ENCODE data around the gene ZDHHC14.

ZDHHC14 gene

DNA sequence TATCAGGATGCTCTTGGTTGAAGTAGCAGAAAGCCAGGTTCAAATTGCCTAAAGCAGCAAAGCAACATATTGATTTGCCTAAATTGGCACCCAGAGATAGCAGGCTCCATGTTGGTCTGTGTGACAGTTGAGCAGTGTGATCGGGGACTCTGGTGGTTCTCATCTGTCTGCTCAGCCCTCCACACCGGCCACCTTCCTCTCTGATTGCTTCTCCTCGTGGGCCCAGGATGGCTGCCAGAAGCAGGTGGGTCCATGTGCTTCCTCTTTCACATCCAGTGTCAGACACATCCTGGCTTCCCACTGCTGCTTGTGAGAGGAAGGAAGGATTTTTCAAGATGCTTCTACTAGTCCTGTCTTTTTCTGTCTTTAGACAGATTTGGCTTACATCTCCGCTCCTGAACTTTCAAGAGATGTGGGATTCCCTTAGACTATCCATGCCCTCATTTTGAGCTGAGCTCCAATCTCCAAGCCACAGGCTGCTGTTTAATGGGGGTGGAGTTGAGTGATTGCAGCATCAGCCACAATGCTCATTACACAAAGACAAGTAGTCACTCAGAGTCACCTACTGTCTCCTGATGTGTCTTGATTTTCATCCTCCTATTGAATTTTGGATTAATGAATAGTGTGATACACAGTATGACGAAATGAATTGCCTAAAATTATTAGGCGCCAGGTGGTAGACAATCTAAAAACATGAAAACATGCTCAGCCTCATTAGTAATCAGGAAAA is 122.2 kb downstream of the ZDHHC14 start:
- TF ChIP-seq, protein P1, sequence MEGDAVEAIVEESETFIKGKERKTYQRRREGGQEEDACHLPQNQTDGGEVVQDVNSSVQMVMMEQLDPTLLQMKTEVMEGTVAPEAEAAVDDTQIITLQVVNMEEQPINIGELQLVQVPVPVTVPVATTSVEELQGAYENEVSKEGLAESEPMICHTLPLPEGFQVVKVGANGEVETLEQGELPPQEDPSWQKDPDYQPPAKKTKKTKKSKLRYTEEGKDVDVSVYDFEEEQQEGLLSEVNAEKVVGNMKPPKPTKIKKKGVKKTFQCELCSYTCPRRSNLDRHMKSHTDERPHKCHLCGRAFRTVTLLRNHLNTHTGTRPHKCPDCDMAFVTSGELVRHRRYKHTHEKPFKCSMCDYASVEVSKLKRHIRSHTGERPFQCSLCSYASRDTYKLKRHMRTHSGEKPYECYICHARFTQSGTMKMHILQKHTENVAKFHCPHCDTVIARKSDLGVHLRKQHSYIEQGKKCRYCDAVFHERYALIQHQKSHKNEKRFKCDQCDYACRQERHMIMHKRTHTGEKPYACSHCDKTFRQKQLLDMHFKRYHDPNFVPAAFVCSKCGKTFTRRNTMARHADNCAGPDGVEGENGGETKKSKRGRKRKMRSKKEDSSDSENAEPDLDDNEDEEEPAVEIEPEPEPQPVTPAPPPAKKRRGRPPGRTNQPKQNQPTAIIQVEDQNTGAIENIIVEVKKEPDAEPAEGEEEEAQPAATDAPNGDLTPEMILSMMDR (IDR thresholded peaks at IDR 0.05; ENCODE audit: insufficient read depth, low read depth, low read length, missing control alignments), result no peak
- H3K4me3 ChIP-seq (ENCODE audit: low read depth, low read length), result no peak overlapping the region
- DNase-seq (ENCODE audit: low read depth), result no peak

DNA sequence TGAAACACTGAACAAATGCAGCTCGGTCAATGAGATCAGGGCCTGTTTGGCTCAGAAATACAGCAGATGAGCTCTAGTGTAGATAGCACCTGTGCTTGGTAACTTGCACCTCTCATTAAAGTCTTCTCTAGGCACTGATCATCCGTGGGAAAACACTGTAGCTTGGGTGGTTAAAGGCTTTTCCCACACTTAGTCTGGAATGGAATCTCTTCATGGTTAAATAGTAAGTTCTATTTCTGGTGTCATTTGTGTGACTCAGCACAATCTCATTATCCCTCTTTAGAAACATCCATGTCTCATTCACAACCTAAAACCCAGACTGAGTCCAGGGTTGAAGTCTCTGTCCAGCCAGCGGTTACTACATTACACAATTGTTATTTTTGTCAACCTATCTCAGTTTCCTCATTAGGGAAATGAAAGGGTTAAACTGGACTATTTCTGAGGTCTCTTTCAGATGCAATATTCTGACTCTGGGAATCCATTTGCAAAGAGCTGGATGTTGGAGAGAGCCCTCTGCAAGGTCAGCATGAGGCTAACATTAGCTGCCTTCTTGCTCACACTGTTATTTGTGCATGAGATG is 125.0 kb downstream of the ZDHHC14 start:
- TF ChIP-seq, protein P1 (IDR thresholded peaks at IDR 0.05; ENCODE audit: insufficient read depth, low read depth, low read length, missing control alignments), result no peak
- no peak overlapping the region for H3K4me3 ChIP-seq (ENCODE audit: low read depth, low read length)

DNA sequence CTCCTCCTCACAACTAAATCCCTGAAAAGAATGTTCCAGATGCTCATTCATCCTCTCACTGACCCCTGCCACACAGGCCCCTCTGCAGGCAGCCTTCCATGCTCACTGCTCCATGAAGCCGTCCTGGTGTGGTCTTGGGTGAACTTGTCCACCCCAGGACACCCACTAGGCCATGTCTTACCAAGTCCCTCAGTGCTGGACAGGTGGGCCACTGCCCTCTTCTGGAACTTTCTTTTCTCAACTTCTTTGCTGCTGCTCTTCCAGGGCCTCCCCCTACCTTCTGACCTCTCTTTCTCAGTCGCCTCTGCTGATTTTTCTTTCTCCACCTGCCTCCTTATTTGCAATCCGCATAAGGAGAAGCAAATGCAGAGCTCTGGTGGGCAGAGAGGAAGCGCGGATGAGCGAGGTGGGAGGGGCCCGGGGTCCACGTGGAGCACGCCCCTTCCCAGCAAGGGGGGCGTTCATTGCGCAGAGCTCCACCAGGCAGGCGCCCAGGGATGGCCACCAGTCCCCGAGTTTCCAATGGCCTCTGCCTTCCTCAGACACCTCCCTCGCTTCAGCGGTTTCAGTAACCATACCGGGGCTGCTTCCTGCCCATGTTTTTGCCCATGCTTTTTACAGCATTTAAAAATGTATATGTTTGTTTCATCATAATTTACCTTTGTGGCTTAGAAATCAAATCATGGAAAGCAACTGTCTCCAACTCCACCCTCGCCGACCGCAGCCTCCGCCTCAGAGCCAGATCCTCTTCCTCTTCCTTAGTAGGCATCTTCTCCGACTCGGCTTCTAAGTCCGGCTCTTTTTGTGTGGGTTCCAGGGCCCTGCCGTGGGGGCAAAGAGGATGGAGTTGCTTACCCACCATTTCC is 129.6 kb downstream of the ZDHHC14 start:
- TF ChIP-seq, protein P1 (IDR thresholded peaks at IDR 0.05; ENCODE audit: insufficient read depth, low read depth, low read length, missing control alignments), result no peak
- no peak for DNase-seq (ENCODE audit: low read depth)
- no peak overlapping the region for H3K4me3 ChIP-seq (ENCODE audit: low read depth, low read length)

More for the DNA sequence above, 125.0 kb downstream of the ZDHHC14 start:
- no peak for DNase-seq (ENCODE audit: low read depth)

DNA sequence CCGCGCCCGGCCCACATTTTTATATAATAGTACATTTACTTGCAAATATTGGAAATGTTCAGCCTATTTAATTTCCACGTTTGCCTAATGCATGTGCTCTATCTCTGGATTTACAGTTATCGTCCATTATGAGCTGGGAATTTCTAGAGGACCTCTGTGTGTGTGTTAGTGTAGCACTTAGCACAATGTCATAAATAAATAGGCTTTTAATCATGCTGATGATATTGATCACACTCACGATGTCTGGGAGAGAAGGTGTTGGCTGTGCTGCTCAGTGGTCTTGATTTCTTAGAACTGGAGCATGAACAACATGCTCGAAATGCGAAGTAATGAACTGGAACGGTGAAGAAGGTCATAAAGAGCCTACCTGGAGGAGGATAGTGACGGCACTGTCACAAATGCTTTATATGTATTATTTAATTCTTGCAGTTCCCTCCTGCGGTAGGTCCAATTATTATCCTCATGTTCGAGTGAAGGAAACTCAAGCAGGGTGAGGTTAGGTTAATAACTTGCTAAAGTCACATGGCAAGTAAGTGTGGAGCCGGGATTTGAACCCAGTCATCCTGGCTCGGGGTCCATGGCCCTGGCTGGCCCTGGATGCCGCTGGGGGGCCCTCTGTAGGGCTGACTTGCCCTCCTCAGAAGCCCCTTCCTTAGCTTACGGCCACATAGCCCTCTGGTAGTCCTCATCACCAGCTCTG is 130.8 kb downstream of the ZDHHC14 start:
- no peak overlapping the region for H3K4me3 ChIP-seq (ENCODE audit: low read depth, low read length)
- no peak for DNase-seq (ENCODE audit: low read depth)
- TF ChIP-seq, protein P1 (IDR thresholded peaks at IDR 0.05; ENCODE audit: insufficient read depth, low read depth, low read length, missing control alignments), result no peak

DNA sequence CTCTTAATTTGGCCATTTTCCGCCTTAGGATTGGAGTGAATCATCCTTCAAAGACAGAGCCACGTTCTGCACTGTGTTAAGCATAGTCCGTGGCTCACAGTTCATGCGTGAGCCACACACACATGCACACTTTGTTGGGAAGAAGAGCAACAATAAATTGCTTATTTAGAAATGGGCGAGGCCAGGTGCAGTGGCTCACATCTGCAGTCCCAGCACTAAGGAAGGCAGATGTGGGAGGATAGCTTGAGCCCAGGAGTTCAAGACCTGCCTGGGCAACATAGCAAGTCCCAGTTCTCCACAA is 131.3 kb downstream of the ZDHHC14 start:
- no peak overlapping the region for H3K4me3 ChIP-seq (ENCODE audit: low read depth, low read length)
- no peak for DNase-seq (ENCODE audit: low read depth)
- TF ChIP-seq, protein P1 (IDR thresholded peaks at IDR 0.05; ENCODE audit: insufficient read depth, low read depth, low read length, missing control alignments), result no peak

DNA sequence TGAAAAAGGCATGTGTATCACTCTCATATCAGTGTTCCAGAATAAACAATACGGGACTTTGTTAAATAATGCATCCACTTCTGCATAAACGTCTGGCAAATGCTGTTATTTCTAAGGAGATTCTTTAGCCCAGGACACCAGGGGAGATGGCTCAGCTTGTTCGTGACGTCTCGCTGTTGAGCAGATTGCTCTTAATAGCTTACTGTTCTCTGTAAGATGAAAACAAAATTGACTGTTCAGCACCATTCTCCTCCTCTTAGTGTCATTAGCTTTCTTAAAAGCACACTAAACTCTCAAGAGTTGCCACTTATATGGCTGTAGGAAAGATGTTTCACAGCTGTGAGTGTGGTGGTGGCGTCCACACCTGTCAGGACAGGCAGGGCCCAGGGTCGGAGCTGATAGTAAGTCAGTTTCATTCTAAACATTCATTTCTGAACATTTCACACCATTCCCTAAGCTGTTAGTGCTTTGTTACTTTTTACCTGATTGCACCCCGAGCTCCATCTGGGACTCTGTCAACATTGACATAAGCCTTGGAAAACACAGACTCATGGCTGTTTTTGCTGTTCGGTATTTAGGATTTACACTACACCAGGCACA is 132.1 kb downstream of the ZDHHC14 start:
- H3K4me3 ChIP-seq (ENCODE audit: low read depth, low read length), result no peak overlapping the region
- TF ChIP-seq, protein P1 (IDR thresholded peaks at IDR 0.05; ENCODE audit: insufficient read depth, low read depth, low read length, missing control alignments), result no peak
- no peak for DNase-seq (ENCODE audit: low read depth)

All from GM12865 (cell line).